ENCODE results near the gene FAM98A. TPM values are rescaled to one million over a fixed set of nuclear protein-coding genes. Genes with fewer than 3 reads are reported as not detected.

The FAM98A gene
- total and polyA plus RNA-seq, 4 donors = 6.8 to 58.1 (median 33.7) TPM

- no peak for TF ChIP-seq REST (IDR thresholded peaks at IDR 0.05)
- TF ChIP-seq HNF4G (IDR thresholded peaks at IDR 0.05) = no peak
Observed at GRCh38 chr2:33603416-33603815, 4.3 kb upstream of the FAM98A start (continued).

GRCh38 chr2:33602201-33602830 is 3.2 kb upstream of the FAM98A start:
- H3K27ac ChIP-seq (ENCODE audit: low read depth in 1 of 2, low read length in 2 of 2) = no peak overlapping the region
- no peaks in the 10 kb centered on the region for H3K36me3 ChIP-seq (ENCODE audit: control insufficient read depth in 4 of 4, insufficient read depth in 3 of 4, low read depth in 1 of 4, low read length in 3 of 4)
- no peak overlapping the region for H3K9ac ChIP-seq (ENCODE audit: low read depth in 1 of 2, low read length in 2 of 2)
- peaks cover 0 to 16% (median 8%) of the 10 kb centered on the region in 4 donors for H3K4me1 ChIP-seq (ENCODE audit: control insufficient read depth in 4 of 4, insufficient read depth in 4 of 4, low read length in 3 of 4)
- TF ChIP-seq SP1 (IDR thresholded peaks at IDR 0.05) (no peak), ATF3 (IDR thresholded peaks at IDR 0.05) (no peak), RXRA (IDR thresholded peaks at IDR 0.05) (no peak), TAF1 (conservative IDR thresholded peaks at IDR 0.05) (no peak), FOXA2 (IDR thresholded peaks at IDR 0.05) (no peak), GABPA (IDR thresholded peaks at IDR 0.05 in 1 of 2, conservative IDR thresholded peaks at IDR 0.05 in 1 of 2) (no peak), RAD21 (IDR thresholded peaks at IDR 0.05) (no peak), ZBTB33 (IDR thresholded peaks at IDR 0.05) (no peak), REST (IDR thresholded peaks at IDR 0.05) (no peak), YY1 (IDR thresholded peaks at IDR 0.05) (no peak), NR2F2 (IDR thresholded peaks at IDR 0.05) (no peak), HNF4G (IDR thresholded peaks at IDR 0.05) (no peak), FOXA1 (IDR thresholded peaks at IDR 0.05) (no peak), EGR1 (IDR thresholded peaks at IDR 0.05; ENCODE audit: low read depth in 2 of 2) (no peak), MAX (IDR thresholded peaks at IDR 0.05) (no peak), CTCF (IDR thresholded peaks at IDR 0.05; ENCODE audit: low read depth, low read length, missing input control) (no peak), JUND (IDR thresholded peaks at IDR 0.05) (no peak), HNF4A (conservative IDR thresholded peaks at IDR 0.05) (no peak)
- no peaks in the 10 kb centered on the region for H3K9me3 ChIP-seq (ENCODE audit: control insufficient read depth in 4 of 4, low read length in 3 of 4)
- no peaks in the 10 kb centered on the region for H3K27me3 ChIP-seq (ENCODE audit: control insufficient read depth in 4 of 4, insufficient read depth in 4 of 4, low read length in 3 of 4)
- no peak overlapping the region for H3K4me3 ChIP-seq (ENCODE audit: low read depth in 1 of 3, low read length in 3 of 3)
- no peak for DNase-seq (ENCODE audit: low spot score)
- 86% methylated on average over 6 of the region's 6 CpGs for WGBS

Measured in liver (tissue), 9 donors.